PC-3 (cell line): ENCODE data around the gene CYP11A1. TPM values are rescaled to one million over a fixed set of nuclear protein-coding genes. Genes with fewer than 3 reads are reported as not detected.

ENCODE experiments used
- ATAC-seq: fragments of 200-7000 bp; cut with Tn5 transposase; 2 replicates; pipeline ENCODE4 v1.9.1; 2020; ENCODE audit warnings: mild to moderate bottlenecking, moderate library complexity
- BruUV-seq: library from RNA; stranded (reverse); fragments of 400-500 nt; replicated peaks from 2 replicates; lab custom pipeline; 2021; lab: Mats Ljungman, UMichigan
- CTCF ChIA-PET: fragments of 300-600 bp; sonication (Branson Sonifier 250); formaldehyde crosslinking; loops from one replicate; lab custom pipeline; 2022; ENCODE audit warnings: antibody characterized with exemption; lab: Charles Lee
- POLR2A ChIA-PET: fragments of 300-600 bp; sonication (Branson Sonifier 250); formaldehyde crosslinking; loops from one replicate; lab custom pipeline; 2022; ENCODE audit warnings: antibody characterized with exemption; ENCODE audit not compliant: unreplicated experiment; lab: Charles Lee
- DNase-seq: peaks from one replicate; pipeline ENCODE4 v3.0.0-alpha.2; 2015
- H2AFZ ChIP-seq: fragments of 300-600 bp; sonication (generic); 2 replicates; pipeline ENCODE4 v1.6.0; 2016; ENCODE audit warnings: antibody characterized with exemption, low read length
- H3F3A ChIP-seq: fragments of 300-600 bp; sonication (generic); one replicate; pipeline ENCODE4 v1.6.0; 2017; ENCODE audit warnings: antibody characterized with exemption, low read length, control low read depth, mild to moderate bottlenecking; ENCODE audit not compliant: unreplicated experiment
- H3K27ac ChIP-seq: fragments of 300-600 bp; sonication (generic); 2 replicates; pipeline ENCODE4 v1.5.1; 2016; ENCODE audit warnings: mild to moderate bottlenecking, low read length
- H3K27me3 ChIP-seq: fragments of 300-600 bp; sonication (generic); 2 replicates; pipeline ENCODE4 v1.6.1; 2016; ENCODE audit warnings: low read length, mixed read lengths
- H3K36me3 ChIP-seq: fragments of 300-600 bp; sonication (generic); 2 replicates; pipeline ENCODE4 v1.6.1; 2016; ENCODE audit warnings: low read depth, mixed run types, low read length, mixed read lengths
- H3K4me1 ChIP-seq: fragments of 300-600 bp; sonication (generic); 2 replicates; pipeline ENCODE4 v1.5.1; 2016; ENCODE audit warnings: low read length; ENCODE audit not compliant: insufficient read depth
- H3K4me2 ChIP-seq: fragments of 300-600 bp; sonication (generic); 2 replicates; pipeline ENCODE4 v1.6.0; 2016; ENCODE audit warnings: low read length
- H3K4me3 ChIP-seq: fragments of 300-600 bp; sonication (generic); 2 replicates; pipeline ENCODE4 v1.5.1; 2016; ENCODE audit warnings: mild to moderate bottlenecking, low read length, mixed read lengths
- H3K79me2 ChIP-seq: fragments of 300-600 bp; sonication (generic); 2 replicates; pipeline ENCODE4 v1.6.1; 2017; ENCODE audit warnings: low read length, mixed read lengths
- H3K9ac ChIP-seq: fragments of 300-600 bp; sonication (generic); 2 replicates; pipeline ENCODE4 v1.6.0; 2016; ENCODE audit warnings: mild to moderate bottlenecking, low read length
- H3K9me2 ChIP-seq: fragments of 300-600 bp; sonication (generic); replicated peaks from 2 replicates; pipeline ENCODE4 v1.6.1; 2016; ENCODE audit warnings: mixed run types, low read length, mixed read lengths
- H3K9me3 ChIP-seq: fragments of 300-600 bp; sonication (generic); 2 replicates; pipeline ENCODE4 v1.6.1; 2016; ENCODE audit warnings: low read length, mixed read lengths
- H4K20me1 ChIP-seq: fragments of 300-600 bp; sonication (generic); 2 replicates; pipeline ENCODE4 v1.6.1; 2016; ENCODE audit warnings: low read length, mixed read lengths
- EZH2 ChIP-seq: fragments of 300-600 bp; sonication (generic); IDR thresholded peaks from one replicate; pipeline ENCODE4 v1.6.1; 2017; ENCODE audit warnings: antibody characterized with exemption, mild to moderate bottlenecking, low read length; ENCODE audit not compliant: unreplicated experiment
- EZH2phosphoT487 ChIP-seq: fragments of 300-600 bp; sonication (generic); IDR thresholded peaks from 2 replicates; pipeline ENCODE4 v1.6.1; 2018; ENCODE audit warnings: mild to moderate bottlenecking, antibody characterized with exemption, low read length, borderline replicate concordance
- intact Hi-C: fragments of 100-400 bp; cut with micrococcal nuclease; formaldehyde crosslinking; loops from 2 replicates; pipeline ENCODE4 v1.9.0; 2023
- total RNA-seq: library from RNA; depleted of rRNA; stranded (reverse); fragments of >200 nt; gene quantifications from 2 replicates; pipeline ENCODE4 v1.2.3, GENCODE V29; 2014
- TF ChIP-seq, protein P1 (sequence below): fragments of 300-600 bp; sonication (generic); conservative IDR thresholded peaks from 2 replicates; pipeline ENCODE4 v1.5.1; 2017; ENCODE audit warnings: antibody characterized with exemption, low read depth, mild to moderate bottlenecking, low read length

CYP11A1 gene
- total RNA-seq, 1 experiment from 2014 or later = 0.18 TPM

DNA sequence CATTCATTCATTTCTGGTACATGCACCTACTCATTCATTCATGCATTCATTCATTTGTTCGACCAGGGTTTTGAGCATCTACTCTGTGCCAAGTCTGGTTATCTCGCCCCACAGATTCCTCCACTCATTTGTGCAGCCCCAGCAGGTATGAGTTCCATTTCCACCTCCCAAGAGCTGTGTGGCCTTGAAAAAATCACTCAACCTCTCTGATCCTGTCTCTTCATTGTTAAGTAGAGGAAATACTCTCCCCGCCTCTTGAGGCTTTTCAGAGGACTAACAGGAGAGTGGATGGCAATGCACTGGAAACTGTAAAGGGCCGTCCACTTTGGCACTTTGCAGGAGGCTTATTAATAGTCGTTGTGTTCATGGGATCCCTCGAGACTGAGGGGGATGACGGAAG lies 61.8 kb downstream of the CYP11A1 start:
- Histone ChIP-seq H3K27ac (no peak overlapping the region), H3K9me3 (no peaks in the 10 kb centered on the region), H3K27me3 (peaks cover 16% of the 10 kb centered on the region), H3F3A (no peaks in the 10 kb centered on the region), H3K4me1 (no peaks in the 10 kb centered on the region), H3K9me2 (no peaks in the 10 kb centered on the region), H2AFZ (no peak overlapping the region), H3K36me3 (no peaks in the 10 kb centered on the region), H3K4me2 (no peak overlapping the region), H4K20me1 (no peaks in the 10 kb centered on the region), H3K79me2 (no peaks in the 10 kb centered on the region), H3K4me3 (no peak overlapping the region), H3K9ac (no peak overlapping the region)
- ATAC-seq = no peak
- ChIA-PET POLR2A (no interaction called here), CTCF (no interaction called here)
- no TSS peak for BruUV-seq
- TF ChIP-seq, protein P1, sequence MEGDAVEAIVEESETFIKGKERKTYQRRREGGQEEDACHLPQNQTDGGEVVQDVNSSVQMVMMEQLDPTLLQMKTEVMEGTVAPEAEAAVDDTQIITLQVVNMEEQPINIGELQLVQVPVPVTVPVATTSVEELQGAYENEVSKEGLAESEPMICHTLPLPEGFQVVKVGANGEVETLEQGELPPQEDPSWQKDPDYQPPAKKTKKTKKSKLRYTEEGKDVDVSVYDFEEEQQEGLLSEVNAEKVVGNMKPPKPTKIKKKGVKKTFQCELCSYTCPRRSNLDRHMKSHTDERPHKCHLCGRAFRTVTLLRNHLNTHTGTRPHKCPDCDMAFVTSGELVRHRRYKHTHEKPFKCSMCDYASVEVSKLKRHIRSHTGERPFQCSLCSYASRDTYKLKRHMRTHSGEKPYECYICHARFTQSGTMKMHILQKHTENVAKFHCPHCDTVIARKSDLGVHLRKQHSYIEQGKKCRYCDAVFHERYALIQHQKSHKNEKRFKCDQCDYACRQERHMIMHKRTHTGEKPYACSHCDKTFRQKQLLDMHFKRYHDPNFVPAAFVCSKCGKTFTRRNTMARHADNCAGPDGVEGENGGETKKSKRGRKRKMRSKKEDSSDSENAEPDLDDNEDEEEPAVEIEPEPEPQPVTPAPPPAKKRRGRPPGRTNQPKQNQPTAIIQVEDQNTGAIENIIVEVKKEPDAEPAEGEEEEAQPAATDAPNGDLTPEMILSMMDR = no peak
- no peak for TF ChIP-seq EZH2phosphoT487
- no peak for TF ChIP-seq EZH2
- DNase-seq = no peak
- intact Hi-C loops = loop anchor here (10.0 kb wide), 1 partner anchor 331 kb away; no protein-coding TSS in a partner anchor

DNA sequence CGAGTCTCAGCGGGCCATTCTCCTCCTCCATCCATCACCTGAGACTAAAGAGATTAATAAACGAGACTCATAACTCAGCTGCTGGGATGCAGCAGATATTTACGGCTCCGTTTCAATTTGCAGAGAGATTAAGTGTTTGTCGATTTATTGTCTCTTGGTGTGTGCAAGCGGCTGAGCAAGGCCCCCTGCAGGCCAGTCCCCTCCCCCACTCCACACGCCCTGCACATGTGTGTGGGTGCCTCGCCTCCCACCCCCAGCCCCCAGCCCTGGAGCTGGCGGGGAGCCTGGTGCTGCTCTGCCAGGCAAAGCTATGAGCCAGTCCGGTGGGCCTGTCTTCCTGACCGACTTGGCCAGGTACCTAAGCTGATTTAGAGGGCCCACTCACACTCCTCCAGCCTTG lies 63.0 kb downstream of the CYP11A1 start:
- DNase-seq = no peak
- no peak for ATAC-seq
- no peak overlapping the region for H3K4me3 ChIP-seq
- BruUV-seq = no TSS peak
- H3K4me2 ChIP-seq = no peak overlapping the region
- no peak overlapping the region for H3K27ac ChIP-seq
- H4K20me1 ChIP-seq = no peaks in the 10 kb centered on the region
- no peaks in the 10 kb centered on the region for H3K36me3 ChIP-seq
- no peaks in the 10 kb centered on the region for H3K79me2 ChIP-seq
- H2AFZ ChIP-seq = no peak overlapping the region
- H3K4me1 ChIP-seq = no peaks in the 10 kb centered on the region
- intact Hi-C loops = loop anchor here (10.0 kb wide), 1 partner anchor 330 kb away; no protein-coding TSS in a partner anchor
- H3K9me3 ChIP-seq = no peaks in the 10 kb centered on the region
- no peaks in the 10 kb centered on the region for H3K9me2 ChIP-seq
- H3F3A ChIP-seq = no peaks in the 10 kb centered on the region
- no peak overlapping the region for H3K9ac ChIP-seq
- peaks cover 25% of the 10 kb centered on the region for H3K27me3 ChIP-seq
- no peak for TF ChIP-seq EZH2
- TF ChIP-seq EZH2phosphoT487 = no peak
- TF ChIP-seq, protein P1 = no peak
- POLR2A ChIA-PET = interaction anchor here (0.6 kb wide), 1 partner anchor 65 kb away, joined by 6 read pairs; no protein-coding TSS in a partner anchor
- CTCF ChIA-PET = interaction anchor here (1.1 kb wide), 1 partner anchor 176 kb away, joined by 4 read pairs; no protein-coding TSS in a partner anchor

DNA sequence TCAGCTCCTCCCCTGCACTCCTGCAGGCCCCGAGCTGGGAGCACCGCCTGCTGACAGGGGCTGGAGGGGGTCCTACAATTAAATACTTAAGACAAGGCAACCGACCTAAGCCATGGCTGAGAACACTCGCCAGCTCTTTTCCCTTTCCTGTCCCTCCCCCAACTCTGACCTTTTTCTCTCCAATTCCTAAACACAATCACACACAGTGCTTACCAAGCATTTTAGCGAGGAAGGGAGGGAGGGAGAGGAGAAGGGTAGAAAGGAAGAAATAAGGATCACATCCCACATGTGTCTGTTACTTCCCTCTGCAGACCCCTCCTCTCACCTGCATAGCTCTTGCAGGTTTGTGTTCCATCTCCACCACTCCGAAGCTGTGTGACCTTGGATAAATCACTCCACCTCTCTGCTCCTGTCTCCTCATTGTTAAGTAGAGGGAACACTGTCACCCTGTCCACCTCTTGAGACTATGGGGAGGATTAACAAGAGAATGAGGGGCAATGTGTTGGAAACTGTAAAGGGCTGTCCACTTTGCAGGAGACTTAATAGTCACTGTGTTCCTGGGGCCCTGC lies 63.6 kb downstream of the CYP11A1 start:
- TF ChIP-seq, protein P1 = no peak
- TF ChIP-seq EZH2phosphoT487 (no peak), EZH2 (no peak)
- Histone ChIP-seq H2AFZ (no peak overlapping the region), H3K9me2 (no peaks in the 10 kb centered on the region), H3K4me2 (no peak overlapping the region), H3K4me1 (no peaks in the 10 kb centered on the region), H3K27ac (no peak overlapping the region), H3K9me3 (no peaks in the 10 kb centered on the region), H4K20me1 (no peaks in the 10 kb centered on the region), H3K36me3 (no peaks in the 10 kb centered on the region), H3K79me2 (no peaks in the 10 kb centered on the region), H3F3A (no peaks in the 10 kb centered on the region), H3K27me3 (peaks cover 27% of the 10 kb centered on the region; the same call in 1 of the 2 replicates), H3K4me3 (no peak overlapping the region), H3K9ac (no peak overlapping the region)
- intact Hi-C loops = loop anchor here (10.0 kb wide), 1 partner anchor 329 kb away; no protein-coding TSS in a partner anchor
- DNase-seq (no peak), ATAC-seq (no peak)
- ChIA-PET POLR2A (interaction anchor here (0.6 kb wide), 1 partner anchor 64 kb away, joined by 6 read pairs; no protein-coding TSS in a partner anchor), CTCF (interaction anchor here (0.6 to 1.1 kb wide), 2 partner anchors 175 to 176 kb away, joined by 4 to 10 read pairs; no protein-coding TSS in a partner anchor)
- BruUV-seq = no TSS peak
